Loucy (cell line): ENCODE measurements around the gene PPIL1.

ENCODE experiments used
- CTCF ChIP-seq: fragments of 200-600 bp; sonication (generic); conservative IDR thresholded peaks from 2 replicates; pipeline ENCODE4 v1.5.1; 2014; ENCODE audit warnings: mild to moderate bottlenecking, antibody characterized with exemption, low read length
- EZH2phosphoT487 ChIP-seq: fragments of 200-600 bp; IDR thresholded peaks from 2 replicates; pipeline ENCODE4 v1.6.1; 2018; ENCODE audit warnings: antibody characterized with exemption, mild to moderate bottlenecking, moderate library complexity, borderline replicate concordance

GRCh38 chr6:36809156-36809555, 65.4 kb downstream of the PPIL1 start:
- no peak for TF ChIP-seq CTCF
- TF ChIP-seq EZH2phosphoT487 = no peak
